HEK293T (cell line): ENCODE measurements around the gene SLC8A1.

ENCODE experiments used
- BHLHE40 ChIP-seq: fragments of 450-650 bp; IDR thresholded peaks from 2 replicates; pipeline ENCODE4 v1.6.1; 2016; ENCODE audit warnings: mild to moderate bottlenecking, moderate library complexity, borderline replicate concordance
- CTBP1 ChIP-seq: fragments of 450-650 bp; IDR thresholded peaks from 2 replicates; pipeline ENCODE4 v1.6.1; 2016; ENCODE audit warnings: borderline replicate concordance
- ELF4 ChIP-seq: fragments of 450-650 bp; IDR thresholded peaks from 2 replicates; pipeline ENCODE4 v1.6.1; 2017; ENCODE audit warnings: antibody characterized with exemption
- FOXA1 ChIP-seq: fragments of 450-650 bp; IDR thresholded peaks from 2 replicates; pipeline ENCODE4 v1.6.1; 2016; ENCODE audit warnings: mild to moderate bottlenecking
- FOXK2 ChIP-seq: fragments of 450-650 bp; IDR thresholded peaks from 2 replicates; pipeline ENCODE4 v1.6.1; 2016; ENCODE audit warnings: mild to moderate bottlenecking
- FOXM1 ChIP-seq: fragments of 450-650 bp; IDR thresholded peaks from 2 replicates; pipeline ENCODE4 v1.6.1; 2017; ENCODE audit warnings: mild to moderate bottlenecking, borderline replicate concordance
- HDGF ChIP-seq: fragments of 450-650 bp; IDR thresholded peaks from 2 replicates; pipeline ENCODE4 v1.6.1; 2017; ENCODE audit warnings: antibody characterized with exemption, borderline replicate concordance
- LEF1 ChIP-seq: fragments of 450-650 bp; IDR thresholded peaks from 2 replicates; pipeline ENCODE4 v1.6.1; 2017; ENCODE audit warnings: mild to moderate bottlenecking, borderline replicate concordance
- NFRKB ChIP-seq: fragments of 450-650 bp; IDR thresholded peaks from 2 replicates; pipeline ENCODE4 v1.6.1; 2016; ENCODE audit warnings: mild to moderate bottlenecking, moderate library complexity
- PKNOX1 ChIP-seq: fragments of 450-650 bp; IDR thresholded peaks from 2 replicates; pipeline ENCODE4 v1.6.1; 2016
- SP1 ChIP-seq: fragments of 450-650 bp; IDR thresholded peaks from 2 replicates; pipeline ENCODE4 v1.6.1; 2017
- SUZ12 ChIP-seq: fragments of 450-650 bp; IDR thresholded peaks from 2 replicates; pipeline ENCODE4 v1.6.1; 2016; ENCODE audit warnings: mild to moderate bottlenecking
- TARDBP ChIP-seq: fragments of 450-650 bp; IDR thresholded peaks from 2 replicates; pipeline ENCODE4 v1.6.1; 2016
- ZNF384 ChIP-seq: fragments of 450-650 bp; IDR thresholded peaks from 2 replicates; pipeline ENCODE4 v1.6.1; 2016

DNA sequence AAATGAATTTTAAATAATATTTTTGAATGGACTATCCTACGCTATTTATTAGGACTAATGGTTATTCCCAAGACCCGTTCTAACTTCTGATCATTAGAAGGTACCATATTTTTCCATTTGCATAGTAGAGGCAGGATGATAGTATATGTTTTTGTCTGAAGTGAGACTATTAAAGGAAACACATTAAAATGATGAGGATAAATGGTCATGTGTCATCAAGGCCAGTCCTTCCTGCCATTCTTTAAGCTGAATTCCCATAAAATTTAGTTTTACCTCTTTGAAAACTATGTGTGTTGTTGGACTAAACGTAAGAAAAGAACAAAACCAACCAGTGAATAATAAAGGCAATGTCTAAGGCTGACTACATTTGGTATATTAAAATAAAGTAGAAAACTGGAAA, 121.8 kb downstream of the SLC8A1 start:
- TF ChIP-seq FOXK2: no peak
- no peak for TF ChIP-seq NFRKB
- no peak for TF ChIP-seq SUZ12
- TF ChIP-seq FOXM1: no peak
- TF ChIP-seq SP1: no peak
- TF ChIP-seq CTBP1: no peak
- no peak for TF ChIP-seq BHLHE40
- TF ChIP-seq TARDBP: no peak
- no peak for TF ChIP-seq ZNF384
- TF ChIP-seq FOXA1: no peak
- no peak for TF ChIP-seq ELF4
- no peak for TF ChIP-seq PKNOX1
- TF ChIP-seq HDGF: no peak
- TF ChIP-seq LEF1: no peak
